Hepatocyte (in vitro differentiated cells): ENCODE measurements around the gene TSHZ1. TPM values are rescaled to one million over a fixed set of nuclear protein-coding genes. Genes with fewer than 3 reads are reported as not detected.

Experiments used
- DNase-seq: peaks from one replicate; pipeline ENCODE4 v3.0.0-alpha.2; 2016; ENCODE audit warnings: low spot score
- H2AFZ ChIP-seq: fragments of 200-600 bp; sonication (generic); 2 replicates; pipeline ENCODE4 v1.6.0; 2016; ENCODE audit warnings: antibody characterized with exemption, mild to moderate bottlenecking
- H3K27ac ChIP-seq: fragments of 200-600 bp; sonication (generic); 2 replicates; pipeline ENCODE4 v1.5.1; 2016; ENCODE audit warnings: mild to moderate bottlenecking
- H3K27me3 ChIP-seq: fragments of 200-600 bp; sonication (generic); 2 replicates; pipeline ENCODE4 v1.6.1; 2016
- H3K36me3 ChIP-seq: fragments of 200-600 bp; sonication (generic); replicated peaks from 2 replicates; pipeline ENCODE4 v1.5.1; 2016; ENCODE audit warnings: low read depth; ENCODE audit not compliant: insufficient read depth
- H3K4me1 ChIP-seq: fragments of 200-600 bp; sonication (generic); 2 replicates; pipeline ENCODE4 v1.5.1; 2016; ENCODE audit warnings: mild to moderate bottlenecking, moderate library complexity; ENCODE audit not compliant: insufficient read depth
- H3K4me2 ChIP-seq: fragments of 200-600 bp; sonication (generic); 2 replicates; pipeline ENCODE4 v1.6.0; 2016
- H3K4me3 ChIP-seq: fragments of 200-600 bp; sonication (generic); 2 replicates; pipeline ENCODE4 v1.5.1; 2016; ENCODE audit warnings: mild to moderate bottlenecking
- H3K79me2 ChIP-seq: fragments of 200-600 bp; sonication (generic); 2 replicates; pipeline ENCODE4 v1.6.0; 2017; ENCODE audit warnings: mild to moderate bottlenecking
- H3K9me2 ChIP-seq: fragments of 200-600 bp; sonication (generic); replicated peaks from 2 replicates; pipeline ENCODE4 v1.6.0; 2017; ENCODE audit warnings: mild to moderate bottlenecking; ENCODE audit not compliant: insufficient read depth
- H3K9me3 ChIP-seq: fragments of 200-600 bp; sonication (generic); 2 replicates; pipeline ENCODE4 v1.5.1; 2016; ENCODE audit warnings: low read depth, mild to moderate bottlenecking
- H4K20me1 ChIP-seq: fragments of 200-600 bp; sonication (generic); 2 replicates; pipeline ENCODE4 v1.6.0; 2016; ENCODE audit warnings: mild to moderate bottlenecking; ENCODE audit not compliant: insufficient read depth, poor library complexity, severe bottlenecking
- EZH2 ChIP-seq: fragments of 200-600 bp; sonication (generic); IDR thresholded peaks from 2 replicates; pipeline ENCODE4 v1.6.1; 2016; ENCODE audit warnings: antibody characterized with exemption, mild to moderate bottlenecking, borderline replicate concordance
- EZH2phosphoT487 ChIP-seq: fragments of 200-600 bp; sonication (generic); IDR thresholded peaks from one replicate; pipeline ENCODE4 v1.6.1; 2018; ENCODE audit warnings: antibody characterized with exemption, mild to moderate bottlenecking, low read depth, moderate library complexity; ENCODE audit not compliant: unreplicated experiment, severe bottlenecking
- WGBS: methylation state at CpG from one replicate; pipeline ENCODE4 v1.1.6; 2016; ENCODE audit warnings: low lambda C conversion rate; ENCODE audit errors: missing lambda C conversion rate; 5-methylcytosine and 5-hydroxymethylcytosine counted together
- polyA plus RNA-seq: library from polyadenylated mRNA; unstranded; fragments of >200 nt; fragmentation: Nextera tagmentation; extraction: Ambion mirVana; gene quantifications from 2 replicates; pipeline ENCODE4 v1.2.1, GENCODE V29; 2016
- total RNA-seq: library from RNA; depleted of rRNA; stranded (reverse); fragments of >200 nt; gene quantifications from 2 replicates; pipeline ENCODE4 v1.2.3, GENCODE V29; 2014
- TF ChIP-seq, protein P1 (sequence below): fragments of 200-600 bp; sonication (generic); IDR thresholded peaks from 2 replicates; pipeline ENCODE4 v1.5.1; 2016; ENCODE audit warnings: antibody characterized with exemption, mild to moderate bottlenecking; ENCODE audit not compliant: poor library complexity

Gene TSHZ1
- total and polyA plus RNA-seq, 2 experiments from 2014 or later = 8.5 to 13.1 TPM

DNA sequence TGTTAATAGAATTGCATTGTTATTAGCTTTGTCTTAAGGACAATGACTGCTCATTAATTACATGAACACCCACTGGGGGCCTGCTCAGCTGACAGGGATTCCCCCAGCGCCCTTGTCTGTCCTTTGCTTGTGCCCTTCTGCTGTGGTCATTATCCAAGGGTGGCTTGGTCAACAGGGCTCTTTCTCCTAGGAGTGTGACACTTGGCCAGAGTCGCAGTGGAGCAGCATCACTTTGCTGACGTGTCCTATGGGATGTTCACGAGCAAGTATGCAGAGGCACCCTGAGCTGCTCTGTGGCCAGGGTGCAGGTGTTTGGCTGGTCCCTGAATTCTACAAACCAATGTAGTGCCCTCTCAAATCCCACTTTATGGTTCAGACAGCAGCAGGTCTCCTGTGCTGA lies 47.6 kb upstream of the TSHZ1 start:
- Histone ChIP-seq H3K4me1 (no peaks in the 10 kb centered on the region), H3K36me3 (no peaks in the 10 kb centered on the region), H2AFZ (no peak overlapping the region), H3K27me3 (no peaks in the 10 kb centered on the region), H3K4me2 (no peak overlapping the region), H4K20me1 (no peaks in the 10 kb centered on the region), H3K4me3 (no peak overlapping the region), H3K9me2 (no peaks in the 10 kb centered on the region), H3K79me2 (no peaks in the 10 kb centered on the region), H3K27ac (no peak overlapping the region), H3K9me3 (no peaks in the 10 kb centered on the region)
- TF ChIP-seq EZH2 (no peak), EZH2phosphoT487 (no peak)
- TF ChIP-seq, protein P1, sequence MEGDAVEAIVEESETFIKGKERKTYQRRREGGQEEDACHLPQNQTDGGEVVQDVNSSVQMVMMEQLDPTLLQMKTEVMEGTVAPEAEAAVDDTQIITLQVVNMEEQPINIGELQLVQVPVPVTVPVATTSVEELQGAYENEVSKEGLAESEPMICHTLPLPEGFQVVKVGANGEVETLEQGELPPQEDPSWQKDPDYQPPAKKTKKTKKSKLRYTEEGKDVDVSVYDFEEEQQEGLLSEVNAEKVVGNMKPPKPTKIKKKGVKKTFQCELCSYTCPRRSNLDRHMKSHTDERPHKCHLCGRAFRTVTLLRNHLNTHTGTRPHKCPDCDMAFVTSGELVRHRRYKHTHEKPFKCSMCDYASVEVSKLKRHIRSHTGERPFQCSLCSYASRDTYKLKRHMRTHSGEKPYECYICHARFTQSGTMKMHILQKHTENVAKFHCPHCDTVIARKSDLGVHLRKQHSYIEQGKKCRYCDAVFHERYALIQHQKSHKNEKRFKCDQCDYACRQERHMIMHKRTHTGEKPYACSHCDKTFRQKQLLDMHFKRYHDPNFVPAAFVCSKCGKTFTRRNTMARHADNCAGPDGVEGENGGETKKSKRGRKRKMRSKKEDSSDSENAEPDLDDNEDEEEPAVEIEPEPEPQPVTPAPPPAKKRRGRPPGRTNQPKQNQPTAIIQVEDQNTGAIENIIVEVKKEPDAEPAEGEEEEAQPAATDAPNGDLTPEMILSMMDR = no peak
- DNase-seq = no peak
- 91% methylated on average over 4 of the region's 4 CpGs for WGBS

DNA sequence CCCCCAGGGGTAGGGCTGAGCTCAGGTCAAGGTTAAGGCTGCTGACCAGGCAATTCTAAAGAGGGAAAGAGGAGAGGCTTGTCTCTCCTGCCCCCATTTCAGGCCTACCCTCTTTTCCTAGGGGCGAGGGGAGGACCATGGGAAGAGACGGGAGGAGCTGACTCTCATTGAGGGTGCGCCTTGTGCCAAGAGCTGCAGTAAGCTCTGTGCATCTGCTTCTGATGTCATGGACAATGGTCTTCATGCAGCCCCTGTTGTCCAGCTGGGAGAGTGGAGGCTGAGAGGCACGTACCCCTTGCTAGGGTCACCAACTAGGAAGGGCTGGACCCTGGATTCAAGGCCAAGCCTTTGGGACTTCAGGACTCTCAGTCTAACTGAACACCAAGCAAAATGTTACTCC lies 46.9 kb upstream of the TSHZ1 start:
- WGBS = 92% methylated on average over 4 of the region's 4 CpGs
- H2AFZ ChIP-seq = no peak overlapping the region

DNA sequence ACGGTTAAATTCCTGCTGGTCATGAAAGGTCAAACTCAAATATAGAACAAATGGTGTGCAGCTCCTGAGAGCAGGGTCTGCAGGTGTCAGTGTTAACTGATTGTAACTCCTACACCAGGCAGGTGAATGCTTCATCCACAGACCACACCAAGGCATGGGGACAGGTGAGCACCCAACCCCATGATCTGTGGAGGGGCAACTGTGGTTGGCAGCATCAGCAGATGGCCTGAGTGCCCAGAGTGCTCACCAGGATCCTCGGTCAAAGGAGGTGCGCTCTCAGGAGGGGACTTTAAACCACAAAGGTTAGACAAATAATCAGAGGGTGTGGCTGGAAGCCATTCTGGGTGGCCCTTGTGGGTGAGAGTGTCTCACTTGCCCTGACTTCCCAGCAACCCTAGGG lies 46.1 kb upstream of the TSHZ1 start:
- H3K9me3 ChIP-seq = no peaks in the 10 kb centered on the region
- TF ChIP-seq EZH2 (no peak), EZH2phosphoT487 (no peak)
- TF ChIP-seq, protein P1 = no peak
- no peaks in the 10 kb centered on the region for H3K79me2 ChIP-seq
- H3K9me2 ChIP-seq = no peaks in the 10 kb centered on the region
- DNase-seq = no peak
- no peaks in the 10 kb centered on the region for H3K4me1 ChIP-seq
- no peak overlapping the region for H3K27ac ChIP-seq
- no peaks in the 10 kb centered on the region for H3K36me3 ChIP-seq
- WGBS = 92% methylated on average over 3 of the region's 3 CpGs
- no peak overlapping the region for H3K4me2 ChIP-seq
- H2AFZ ChIP-seq = no peak overlapping the region
- no peaks in the 10 kb centered on the region for H3K27me3 ChIP-seq
- H3K4me3 ChIP-seq = no peak overlapping the region
- no peaks in the 10 kb centered on the region for H4K20me1 ChIP-seq

More for the DNA sequence above, 46.9 kb upstream of the TSHZ1 start:
- no peak overlapping the region for H3K4me2 ChIP-seq
- TF ChIP-seq EZH2phosphoT487 (no peak), EZH2 (no peak)
- TF ChIP-seq, protein P1 = no peak
- DNase-seq = no peak
- no peak overlapping the region for H3K4me3 ChIP-seq
- no peaks in the 10 kb centered on the region for H3K27me3 ChIP-seq
- H3K27ac ChIP-seq = no peak overlapping the region
- no peaks in the 10 kb centered on the region for H4K20me1 ChIP-seq
- no peaks in the 10 kb centered on the region for H3K4me1 ChIP-seq
- H3K79me2 ChIP-seq = no peaks in the 10 kb centered on the region
- H3K9me2 ChIP-seq = no peaks in the 10 kb centered on the region
- no peaks in the 10 kb centered on the region for H3K36me3 ChIP-seq
- H3K9me3 ChIP-seq = no peaks in the 10 kb centered on the region

DNA sequence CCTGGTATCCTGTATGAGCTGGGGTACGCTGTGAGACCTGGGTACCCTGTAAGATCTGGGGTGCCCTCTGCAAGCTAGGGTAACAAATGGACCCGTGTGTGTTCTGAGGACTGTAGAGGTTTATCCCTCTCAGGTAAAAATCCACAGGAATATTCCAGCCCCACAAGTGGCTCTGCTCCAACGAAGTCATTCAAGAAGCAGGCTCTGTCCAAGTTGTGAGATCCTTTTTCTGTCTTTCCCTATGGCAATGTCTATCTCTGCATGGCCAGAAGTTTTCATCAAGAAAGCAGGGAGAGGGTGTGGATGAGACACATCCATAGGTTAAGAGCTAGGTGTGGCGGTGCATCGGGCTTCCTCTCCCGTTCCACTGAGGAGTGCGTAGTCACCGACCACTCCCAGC lies 44.7 kb upstream of the TSHZ1 start:
- Histone ChIP-seq H3K27me3 (no peaks in the 10 kb centered on the region), H4K20me1 (no peaks in the 10 kb centered on the region), H2AFZ (no peak overlapping the region), H3K9me2 (no peaks in the 10 kb centered on the region), H3K4me2 (no peak overlapping the region), H3K4me1 (no peaks in the 10 kb centered on the region), H3K4me3 (no peak overlapping the region), H3K36me3 (no peaks in the 10 kb centered on the region), H3K27ac (no peak overlapping the region), H3K9me3 (no peaks in the 10 kb centered on the region), H3K79me2 (no peaks in the 10 kb centered on the region)
- TF ChIP-seq EZH2 = no peak
- no peak for TF ChIP-seq EZH2phosphoT487
- TF ChIP-seq, protein P1 = no peak
- WGBS = 93% methylated on average over 8 of the region's 8 CpGs
- no peak for DNase-seq
